Nephron progenitor cell (in vitro differentiated cells): ENCODE measurements around the gene CSNK1D.

Source experiments
- DNase-seq: peaks from one replicate; pipeline ENCODE4 v3.0.0; 2021
- H3K27ac Mint-ChIP-seq: 2 replicates; pipeline ENCODE4 v1.8.0; 2021; ENCODE audit warnings: mild to moderate bottlenecking, moderate library complexity, mixed read lengths
- H3K27me3 Mint-ChIP-seq: 2 replicates; pipeline ENCODE4 v1.8.0; 2021; ENCODE audit warnings: mild to moderate bottlenecking, low read depth, mixed read lengths; ENCODE audit not compliant: poor library complexity
- H3K36me3 Mint-ChIP-seq: 2 replicates; pipeline ENCODE4 v1.8.0; 2021; ENCODE audit warnings: low read depth, mixed read lengths
- H3K4me1 Mint-ChIP-seq: 2 replicates; pipeline ENCODE4 v1.8.0; 2021; ENCODE audit warnings: mixed read lengths
- H3K4me3 Mint-ChIP-seq: 2 replicates; pipeline ENCODE4 v1.8.0; 2021; ENCODE audit warnings: mild to moderate bottlenecking, moderate library complexity, mixed read lengths
- H3K9me3 Mint-ChIP-seq: 2 replicates; pipeline ENCODE4 v1.8.0; 2021; ENCODE audit warnings: mild to moderate bottlenecking, moderate library complexity, mixed read lengths
- CTCF ChIP-seq: fragments of 200-600 bp; sonication (generic); IDR thresholded peaks from 2 replicates; pipeline ENCODE4 v1.5.0; 2021; ENCODE audit warnings: antibody characterized with exemption

CSNK1D gene

GRCh38 chr17:82310877-82311276 is 37.4 kb upstream of the CSNK1D start:
- no peaks in the 10 kb centered on the region for H3K9me3 Mint-ChIP-seq
- no peak for TF ChIP-seq CTCF
- no peaks in the 10 kb centered on the region for H3K36me3 Mint-ChIP-seq
- no peak overlapping the region for H3K4me3 Mint-ChIP-seq
- DNase-seq = no peak
- H3K27me3 Mint-ChIP-seq = peaks cover 13% of the 10 kb centered on the region
- peaks cover 43% of the 10 kb centered on the region for H3K4me1 Mint-ChIP-seq
- H3K27ac Mint-ChIP-seq = peak overlapping the region; percentile 8

DNA sequence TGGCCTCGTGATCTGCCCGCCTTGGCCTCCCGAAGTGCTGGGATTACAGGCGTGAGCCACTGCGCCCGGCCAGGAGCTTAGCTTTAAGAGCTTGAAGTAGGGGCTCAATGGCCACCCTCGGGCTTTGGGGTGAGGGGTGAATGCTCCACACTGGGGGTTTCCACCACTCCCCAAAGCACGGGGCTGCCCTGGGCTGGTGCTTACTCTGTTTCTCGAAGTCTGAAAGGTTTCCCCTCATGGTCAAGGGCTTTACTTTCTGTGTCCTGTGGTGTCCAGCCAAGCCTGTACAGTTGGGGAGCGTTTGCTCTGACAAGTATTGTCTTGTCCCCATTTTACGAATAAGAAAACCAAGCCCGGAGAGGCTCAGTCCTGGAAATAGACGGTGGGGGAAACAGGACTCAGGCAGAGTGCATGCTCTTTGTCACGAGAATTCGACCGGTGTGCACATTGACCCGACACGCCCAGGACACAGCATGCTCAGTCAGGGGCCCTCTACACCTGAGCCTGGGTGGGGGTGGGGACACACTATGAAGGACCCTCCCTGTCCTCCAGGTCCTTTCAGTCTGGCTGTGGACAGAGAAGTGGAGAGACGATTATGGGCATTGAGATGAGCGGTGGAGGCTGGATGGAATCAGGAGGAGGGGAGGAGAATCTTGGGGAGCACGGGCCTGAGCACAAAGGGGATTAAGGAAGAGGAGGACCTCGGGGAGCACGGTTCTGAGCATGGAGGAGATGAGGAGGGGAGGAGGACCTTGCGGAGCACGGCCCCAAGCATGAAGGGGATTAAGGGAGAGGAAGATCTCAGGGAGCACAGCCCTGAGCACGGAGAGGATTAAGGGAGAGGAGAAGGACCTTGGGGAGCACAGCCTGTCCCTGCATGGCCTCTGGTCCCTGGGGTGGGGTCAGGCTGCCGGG is 36.4 kb upstream of the CSNK1D start:
- Mint-ChIP-seq H3K27ac (no peak overlapping the region), H3K4me1 (peaks cover 47% of the 10 kb centered on the region), H3K36me3 (no peaks in the 10 kb centered on the region), H3K27me3 (peaks cover 13% of the 10 kb centered on the region), H3K4me3 (no peak overlapping the region), H3K9me3 (no peaks in the 10 kb centered on the region)
- TF ChIP-seq CTCF = no peak
- no peak for DNase-seq

DNA sequence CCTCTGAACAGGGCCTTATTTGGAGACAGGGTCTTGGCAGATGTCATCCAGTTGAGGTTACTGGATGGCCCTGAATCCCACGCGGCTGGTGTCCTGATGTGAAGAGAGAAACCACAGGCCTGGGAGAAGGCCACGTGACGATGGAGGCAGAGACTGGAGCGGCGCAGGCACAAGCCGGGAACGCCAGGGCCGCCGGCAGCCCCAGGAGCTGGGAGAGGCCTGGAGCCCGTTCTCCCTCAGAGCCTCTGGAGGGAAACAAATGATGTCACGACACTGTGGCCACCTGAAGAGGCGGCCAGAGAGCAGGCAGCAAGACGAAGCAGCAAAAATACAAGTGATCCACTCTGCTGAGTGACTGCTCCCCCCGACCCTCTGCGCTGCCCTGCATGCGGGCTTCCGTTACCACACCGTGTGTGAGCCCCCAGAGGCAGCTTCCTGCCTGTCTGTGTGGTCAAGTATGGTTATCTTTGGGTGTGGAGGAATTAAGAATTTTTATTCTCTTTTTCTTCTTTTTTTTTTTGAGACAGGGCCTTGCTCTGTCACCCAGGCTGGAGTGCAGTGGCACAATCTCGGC is 32.3 kb upstream of the CSNK1D start:
- H3K27ac Mint-ChIP-seq = no peak overlapping the region
- no peak for DNase-seq
- TF ChIP-seq CTCF = no peak
- H3K27me3 Mint-ChIP-seq = peaks cover 10% of the 10 kb centered on the region
- no peak overlapping the region for H3K4me3 Mint-ChIP-seq
- H3K9me3 Mint-ChIP-seq = no peaks in the 10 kb centered on the region
- peaks cover 54% of the 10 kb centered on the region for H3K4me1 Mint-ChIP-seq
- no peaks in the 10 kb centered on the region for H3K36me3 Mint-ChIP-seq

GRCh38 chr17:82304826-82305726 is 31.6 kb upstream of the CSNK1D start:
- Mint-ChIP-seq H3K27me3 (peaks cover 6% of the 10 kb centered on the region), H3K36me3 (no peaks in the 10 kb centered on the region), H3K4me3 (no peak overlapping the region), H3K9me3 (no peaks in the 10 kb centered on the region), H3K4me1 (peaks cover 61% of the 10 kb centered on the region), H3K27ac (no peak overlapping the region)
- no peak for DNase-seq
- TF ChIP-seq CTCF = no peak

- Mint-ChIP-seq H3K4me1 (peaks cover 70% of the 10 kb centered on the region), H3K36me3 (no peaks in the 10 kb centered on the region), H3K4me3 (no peak overlapping the region), H3K27me3 (peaks cover 6% of the 10 kb centered on the region), H3K27ac (no peak overlapping the region), H3K9me3 (no peaks in the 10 kb centered on the region)
- DNase-seq = no peak
- no peak for TF ChIP-seq CTCF
Measured at GRCh38 chr17:82303944-82304808, 30.7 kb upstream of the CSNK1D start.
